HG03108 (cell line): ENCODE measurements around the gene HPD.
A peak's percentile ranks its signal among the peaks of the same experiment; 100 is the strongest.
"Not testable (repeated sequence)": the region's sequence is repeated elsewhere in the genome, so short reads cannot be mapped to it uniquely, and the experiment has no call there.

Experiments
- ATAC-seq: cut with Tn5 transposase; IDR thresholded peaks from one replicate; pipeline ENCODE4 v1.9.1; 2021; ENCODE audit warnings: moderate library complexity; ENCODE audit not compliant: unreplicated experiment

The HPD gene

DNA sequence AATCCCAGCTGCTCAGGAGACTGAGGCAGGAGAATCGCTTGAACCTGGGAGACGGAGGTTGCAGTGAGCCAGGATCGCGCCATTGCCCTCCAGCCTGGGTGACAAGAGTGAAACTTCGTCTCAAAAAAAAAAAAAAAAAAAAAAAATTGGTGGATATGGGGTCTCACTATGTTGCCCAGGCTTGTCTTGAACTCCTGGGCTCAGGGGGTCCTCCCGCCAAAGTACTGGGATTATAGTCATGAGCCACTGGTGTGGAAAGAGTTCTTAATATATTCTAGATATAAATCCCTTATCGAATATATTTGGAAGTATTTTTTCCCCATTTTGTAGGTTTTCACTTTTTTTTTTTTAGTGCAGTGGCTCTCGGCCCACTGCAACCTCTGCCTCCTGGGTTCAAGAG lies 10.6 kb upstream of the HPD start:
- not testable (repeated sequence) for ATAC-seq

DNA sequence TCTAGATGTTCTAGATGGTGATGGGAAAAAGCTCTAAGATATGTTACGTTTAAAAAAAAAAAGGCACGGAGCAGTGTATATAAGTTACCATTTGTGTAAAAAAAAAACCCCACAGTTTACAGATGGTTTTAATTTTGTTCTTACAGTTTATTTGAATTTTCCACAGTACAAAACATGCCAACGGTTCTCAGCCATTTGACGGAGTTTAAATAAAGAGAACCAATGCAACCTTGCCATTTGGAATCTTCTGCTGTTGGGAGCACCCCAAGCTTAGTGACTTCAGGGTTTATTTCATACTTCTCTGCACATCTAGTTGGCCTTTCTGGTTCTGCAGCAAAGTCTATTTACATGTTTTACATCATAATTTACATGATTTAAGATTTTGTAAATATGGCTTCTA lies 7.7 kb upstream of the HPD start:
- no peak for ATAC-seq

GRCh38 chr12:121861636-121862254 lies 3.1 kb upstream of the HPD start:
- ATAC-seq = no peak

GRCh38 chr12:121860699-121861098 lies 2.0 kb upstream of the HPD start:
- not testable (repeated sequence) for ATAC-seq

GRCh38 chr12:121860257-121860656 lies 1.6 kb upstream of the HPD start:
- no peak for ATAC-seq

GRCh38 chr12:121858318-121858661 lies 369 bp downstream of the HPD start:
- no peak for ATAC-seq

- no peak for ATAC-seq
Measured at GRCh38 chr12:121857322-121858246, 1.1 kb downstream of the HPD start.

- not testable (repeated sequence) for ATAC-seq
Measured at GRCh38 chr12:121852392-121852791, 6.3 kb downstream of the HPD start.

- no peak for ATAC-seq
Measured at GRCh38 chr12:121849665-121850064, 9.0 kb downstream of the HPD start.

DNA sequence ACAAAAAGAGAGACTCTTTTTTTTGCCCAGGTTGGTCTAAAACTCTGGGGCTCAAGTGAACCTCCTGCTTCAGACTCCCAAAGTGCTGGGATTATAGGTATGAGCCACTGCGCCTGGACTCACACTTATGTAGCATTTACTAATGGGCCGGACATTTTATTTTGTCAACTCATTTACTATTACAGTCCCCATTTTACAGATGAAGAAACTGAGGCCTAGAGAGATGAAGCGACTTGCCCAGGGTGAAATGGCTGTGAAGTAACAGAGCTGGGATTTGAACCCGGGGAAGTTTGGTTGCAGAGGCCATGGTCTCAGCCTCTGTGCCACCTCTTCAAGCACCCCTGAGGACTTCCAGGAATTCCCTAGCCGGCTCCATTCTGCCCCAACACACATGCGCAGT lies 9.4 kb downstream of the HPD start:
- no peak for ATAC-seq

- no peak for ATAC-seq
Measured at GRCh38 chr12:121845701-121846100, 13.0 kb downstream of the HPD start.

DNA sequence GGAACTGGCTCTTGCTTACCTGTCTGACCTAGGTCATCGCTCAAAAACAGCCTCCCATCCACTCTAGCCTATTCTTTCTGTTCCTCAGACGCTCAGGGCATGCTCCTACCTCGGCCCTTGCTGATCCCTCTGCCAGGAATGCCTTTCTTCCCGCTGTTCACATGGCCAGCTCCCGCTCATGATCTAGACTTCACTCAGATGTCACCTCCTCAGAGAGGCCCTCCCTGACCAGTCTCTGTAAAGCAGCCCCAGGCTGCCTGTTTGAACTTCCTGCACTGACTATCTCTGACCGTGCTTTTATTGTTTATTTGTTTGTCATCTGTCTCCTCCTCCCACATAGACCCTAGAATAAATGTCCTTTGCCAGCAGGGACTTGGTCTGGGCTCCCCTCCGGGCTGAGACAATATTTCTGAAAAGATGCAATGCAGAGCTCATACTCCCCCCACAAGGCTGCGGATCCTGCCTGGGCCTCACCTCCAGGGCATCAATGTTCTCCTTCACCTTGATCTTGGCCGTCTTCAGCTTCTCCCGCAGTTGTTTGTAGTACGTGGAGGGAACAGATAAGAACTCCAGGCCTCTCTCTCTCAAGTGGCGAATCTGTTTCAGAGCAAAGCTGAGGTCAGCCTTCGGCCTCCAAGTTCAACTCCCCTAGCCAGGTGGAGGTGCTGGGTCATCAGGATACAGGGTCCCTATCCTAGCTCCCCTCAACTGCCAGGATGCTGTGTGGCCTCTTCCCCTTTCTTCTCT lies 15.2 kb downstream of the HPD start:
- ATAC-seq = no peak

GRCh38 chr12:121839993-121840761 lies 18.5 kb downstream of the HPD start:
- no peak for ATAC-seq

- ATAC-seq = peak; percentile 96
Measured at GRCh38 chr12:121839106-121839992, 19.3 kb downstream of the HPD start.

DNA sequence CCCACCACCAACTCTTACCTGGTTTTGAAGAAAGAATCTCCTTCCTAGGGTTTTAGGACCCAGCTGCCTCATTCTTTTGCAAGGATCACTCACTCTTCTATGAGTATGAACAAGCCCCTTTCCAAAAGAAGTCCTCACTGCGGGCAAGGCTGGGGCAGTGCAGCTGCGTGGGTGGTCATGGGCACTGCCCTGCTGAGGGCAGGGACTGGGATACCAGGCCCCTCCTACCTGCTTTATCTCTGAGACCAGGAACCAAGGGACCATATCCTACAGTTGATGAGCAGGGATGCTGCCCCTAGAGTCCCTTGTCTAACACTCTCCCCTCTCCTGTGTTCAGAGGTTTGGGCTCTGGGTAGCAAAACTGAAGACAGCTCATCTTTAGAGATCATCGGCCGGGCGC lies 20.5 kb downstream of the HPD start:
- ATAC-seq = no peak

- ATAC-seq = no peak
Measured at GRCh38 chr12:121837680-121838079, 21.0 kb downstream of the HPD start.

DNA sequence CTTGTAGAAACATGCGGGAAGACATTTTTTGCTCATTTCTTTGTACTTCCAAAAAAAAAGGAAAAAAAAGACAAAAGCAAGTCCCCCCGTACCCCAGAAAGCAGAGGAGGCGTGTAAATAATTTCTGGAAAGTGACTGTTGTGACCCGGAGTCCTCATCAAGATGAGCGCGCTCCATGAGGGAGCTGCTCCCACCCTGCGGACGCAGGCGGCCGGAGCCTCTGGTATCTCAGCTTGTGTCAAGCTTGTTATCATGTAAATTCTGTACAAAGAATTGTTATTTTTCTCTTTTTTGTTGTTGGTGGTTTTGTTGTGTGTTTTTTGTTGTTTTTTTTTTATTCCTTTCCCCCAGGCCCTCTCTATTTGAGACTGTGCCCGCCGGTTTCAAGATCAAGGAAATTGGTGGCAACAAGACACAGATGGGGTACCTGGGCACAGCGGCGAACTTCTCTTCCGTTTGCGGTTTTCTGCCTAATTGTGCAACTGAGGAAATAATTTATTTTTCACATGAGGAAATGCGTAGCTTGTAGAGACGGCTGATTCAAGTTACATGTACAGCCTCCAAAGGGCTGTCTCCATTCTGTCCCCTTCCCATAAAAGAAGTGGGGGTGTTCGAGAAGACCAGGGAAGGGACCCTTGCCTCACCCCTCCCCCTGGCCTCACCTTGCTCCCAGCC lies 27.0 kb downstream of the HPD start:
- ATAC-seq = no peak

DNA sequence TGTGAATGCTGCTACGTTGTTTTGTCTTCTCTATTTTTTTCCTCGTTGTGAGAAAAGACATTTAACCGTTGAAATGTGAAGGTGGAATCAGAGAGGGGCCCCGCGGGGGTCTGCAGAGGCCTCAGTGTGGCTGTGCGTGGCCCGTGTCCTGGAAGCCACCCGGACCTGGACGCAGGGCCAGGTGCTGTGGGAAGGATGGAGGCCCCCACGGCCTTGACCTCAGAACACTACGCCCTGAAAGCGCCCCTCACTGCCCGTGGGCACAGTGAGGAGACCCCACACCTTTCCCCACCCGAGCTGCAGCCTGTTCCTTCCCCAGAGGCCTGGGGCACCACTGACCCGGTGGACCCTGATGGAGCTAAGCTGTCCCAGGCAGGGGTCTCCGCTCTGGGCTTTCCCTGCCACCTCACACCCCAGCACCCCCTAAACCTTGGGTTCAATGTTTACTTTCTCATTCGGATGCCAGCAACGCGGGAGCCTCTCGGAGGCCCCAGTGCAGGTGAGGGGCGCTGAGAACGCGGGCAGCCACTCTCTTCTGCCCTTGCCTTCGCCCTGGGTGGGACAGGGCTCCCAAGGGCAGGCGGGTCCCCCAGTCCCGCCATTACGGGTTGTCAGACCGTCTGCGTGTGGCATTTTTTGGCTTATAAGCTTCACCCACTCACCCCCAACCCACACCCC lies 27.9 kb downstream of the HPD start:
- ATAC-seq = no peak

GRCh38 chr12:121830134-121830533 lies 28.5 kb downstream of the HPD start:
- no peak for ATAC-seq
